ENCODE results near the gene RRP1. TPM values are rescaled to one million over a fixed set of nuclear protein-coding genes. Genes with fewer than 3 reads are reported as not detected.

The RRP1 gene
- polyA plus RNA-seq, 1 experiment, result 8.2 TPM

- no peak overlapping the region for H3K27ac ChIP-seq (ENCODE audit: low read depth, low read length)
- ChIA-PET CTCF (no interaction called here), POLR2A (no interaction called here)
- DNase-seq (ENCODE audit: low read depth, low spot score), result no peak
- H3K4me3 ChIP-seq (ENCODE audit: low read depth, low read length), result no peak overlapping the region
- no peak for TF ChIP-seq CTCF (IDR thresholded peaks at IDR 0.05; ENCODE audit: low read depth, low read length)
- no peaks in the 10 kb centered on the region for H3K27me3 ChIP-seq (ENCODE audit: control insufficient read depth, insufficient read depth, low read length)
- no peaks in the 10 kb centered on the region; the same call in 1 of the 2 replicates for H3K9me3 ChIP-seq (ENCODE audit: control insufficient read depth, insufficient read depth, low read length)
These were observed 11.8 kb downstream of the RRP1 start for GRCh38 chr21:43801006-43801783.

GRCh38 chr21:43802713-43803313 lies 13.4 kb downstream of the RRP1 start:
- Histone ChIP-seq H3K9me3 (ENCODE audit: control insufficient read depth, insufficient read depth, low read length) (no peaks in the 10 kb centered on the region; the same call in 1 of the 2 replicates), H3K27me3 (ENCODE audit: control insufficient read depth, insufficient read depth, low read length) (no peaks in the 10 kb centered on the region), H3K27ac (ENCODE audit: low read depth, low read length) (no peak overlapping the region), H3K4me3 (ENCODE audit: low read depth, low read length) (no peak overlapping the region)
- no peak for TF ChIP-seq CTCF (IDR thresholded peaks at IDR 0.05; ENCODE audit: low read depth, low read length)
- POLR2A ChIA-PET, result no interaction called here
- CTCF ChIA-PET, result no interaction called here
- DNase-seq (ENCODE audit: low read depth, low spot score), result no peak

- TF ChIP-seq CTCF (IDR thresholded peaks at IDR 0.05; ENCODE audit: low read depth, low read length), result no peak
- Histone ChIP-seq H3K4me3 (ENCODE audit: low read depth, low read length) (no peak overlapping the region), H3K27ac (ENCODE audit: low read depth, low read length) (no peak overlapping the region), H3K9me3 (ENCODE audit: control insufficient read depth, insufficient read depth, low read length) (no peaks in the 10 kb centered on the region; the same call in 1 of the 2 replicates), H3K27me3 (ENCODE audit: control insufficient read depth, insufficient read depth, low read length) (no peaks in the 10 kb centered on the region)
- ChIA-PET CTCF (no interaction called here), POLR2A (no interaction called here)
- DNase-seq (ENCODE audit: low read depth, low spot score), result no peak
These were observed 14.4 kb downstream of the RRP1 start for GRCh38 chr21:43803558-43804300.

- no peaks in the 10 kb centered on the region; the same call in 1 of the 2 replicates for H3K9me3 ChIP-seq (ENCODE audit: control insufficient read depth, insufficient read depth, low read length)
- CTCF ChIA-PET, result no interaction called here
- H3K4me3 ChIP-seq (ENCODE audit: low read depth, low read length), result no peak overlapping the region
- POLR2A ChIA-PET, result no interaction called here
- H3K27ac ChIP-seq (ENCODE audit: low read depth, low read length), result no peak overlapping the region
- H3K27me3 ChIP-seq (ENCODE audit: control insufficient read depth, insufficient read depth, low read length), result no peaks in the 10 kb centered on the region
- TF ChIP-seq CTCF (IDR thresholded peaks at IDR 0.05; ENCODE audit: low read depth, low read length), result no peak
- DNase-seq (ENCODE audit: low read depth, low spot score), result no peak
These were observed 16.0 kb downstream of the RRP1 start for GRCh38 chr21:43805275-43805800.
